GM19463 (cell line): ENCODE measurements around the gene CEACAM7.
"Not testable (repeated sequence)": the region's sequence is repeated elsewhere in the genome, so short reads cannot be mapped to it uniquely, and the experiment has no call there.

Experiments used
- ATAC-seq: cut with Tn5 transposase; IDR thresholded peaks from one replicate; pipeline ENCODE4 v1.9.1; 2021; ENCODE audit warnings: mild to moderate bottlenecking, moderate library complexity; ENCODE audit not compliant: unreplicated experiment

Gene CEACAM7

GRCh38 chr19:41657157-41657556 lies 30.9 kb downstream of the CEACAM7 start:
- ATAC-seq = no peak

DNA sequence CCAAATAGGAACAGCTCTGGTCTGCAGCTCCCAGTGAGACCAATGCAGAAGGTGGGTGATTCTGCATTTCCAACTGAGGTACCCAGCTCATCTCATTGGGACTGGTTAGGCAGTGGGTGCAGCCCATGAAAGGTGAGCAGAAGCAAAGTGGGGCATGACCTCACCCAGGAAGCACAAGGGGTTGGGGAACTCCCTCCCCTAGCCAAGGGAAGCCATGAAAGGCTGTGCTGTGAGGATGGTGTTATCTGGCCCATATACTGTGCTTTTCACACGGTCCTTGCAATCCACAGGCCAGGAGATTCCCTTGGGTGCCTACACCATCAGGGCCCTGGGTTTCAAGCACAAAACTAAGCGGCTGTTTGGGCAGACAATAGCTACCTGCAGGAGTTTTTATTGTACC lies 31.3 kb downstream of the CEACAM7 start:
- not testable (repeated sequence) for ATAC-seq

DNA sequence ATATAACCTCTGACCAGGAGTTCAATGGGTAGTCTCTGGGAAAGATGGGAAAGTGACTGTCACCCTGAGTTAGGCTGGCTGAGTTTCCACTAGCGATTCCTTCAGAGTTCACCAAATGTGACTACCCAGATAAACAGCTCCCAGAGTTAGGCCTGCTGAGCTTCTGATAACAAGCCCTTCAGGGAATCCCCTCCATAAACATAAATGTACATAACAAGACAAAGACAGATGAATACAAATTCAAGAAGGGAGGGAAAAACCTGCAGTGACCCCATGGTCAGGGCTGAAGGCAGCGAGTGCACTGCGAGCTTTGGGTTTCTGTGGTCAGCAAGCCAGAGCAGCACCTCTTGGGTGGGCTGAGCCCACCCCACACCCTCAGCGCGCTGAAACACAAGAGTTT lies 35.8 kb downstream of the CEACAM7 start:
- no peak for ATAC-seq

DNA sequence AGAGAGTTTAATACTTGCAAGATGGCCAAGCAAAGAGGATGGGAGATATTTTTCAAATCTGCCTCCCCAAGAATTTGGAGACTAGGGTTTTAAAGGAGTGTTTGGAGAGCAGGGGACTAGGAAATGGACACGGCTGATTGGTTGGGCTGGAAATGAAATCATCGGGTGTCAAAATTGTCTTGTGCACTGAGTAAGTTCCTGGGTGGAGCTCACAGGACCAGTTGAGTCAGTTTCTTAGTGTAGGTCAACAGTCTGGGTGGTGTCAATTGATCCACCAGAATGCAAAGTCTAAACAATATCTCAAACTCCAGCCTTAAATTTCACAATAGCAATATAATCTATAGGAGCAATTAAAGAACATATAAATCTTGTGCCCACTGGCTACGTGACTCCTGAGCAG lies 38.2 kb downstream of the CEACAM7 start:
- no peak for ATAC-seq

DNA sequence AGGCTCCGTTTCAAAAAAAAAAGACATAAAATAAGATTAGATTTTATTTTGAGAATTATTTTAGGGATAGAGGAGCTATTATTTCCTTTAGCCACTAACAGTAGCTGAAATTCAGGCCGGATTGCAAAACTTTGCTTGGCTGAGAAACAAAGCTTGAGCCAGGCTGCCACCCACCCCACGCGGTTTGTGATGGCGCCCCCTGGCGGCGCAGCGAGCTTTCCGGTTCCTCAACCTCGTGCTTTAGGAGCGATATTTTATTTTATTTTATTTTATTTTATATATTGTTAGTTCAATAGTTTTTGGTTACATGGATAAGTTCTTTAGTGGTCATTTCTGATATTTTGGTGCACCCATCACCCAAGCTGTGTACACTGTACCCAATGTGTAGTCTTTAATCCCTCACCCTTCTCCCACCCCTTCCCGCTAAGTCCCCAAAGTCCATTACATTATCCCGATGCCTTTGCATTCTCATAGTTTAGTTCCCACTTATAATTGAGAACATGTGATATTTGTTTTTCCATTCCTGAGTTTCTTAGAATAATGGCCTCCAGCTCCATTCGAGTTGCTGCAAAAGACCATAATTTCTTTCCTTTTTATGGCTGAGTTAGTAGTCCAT lies 41.4 kb downstream of the CEACAM7 start:
- no peak for ATAC-seq

DNA sequence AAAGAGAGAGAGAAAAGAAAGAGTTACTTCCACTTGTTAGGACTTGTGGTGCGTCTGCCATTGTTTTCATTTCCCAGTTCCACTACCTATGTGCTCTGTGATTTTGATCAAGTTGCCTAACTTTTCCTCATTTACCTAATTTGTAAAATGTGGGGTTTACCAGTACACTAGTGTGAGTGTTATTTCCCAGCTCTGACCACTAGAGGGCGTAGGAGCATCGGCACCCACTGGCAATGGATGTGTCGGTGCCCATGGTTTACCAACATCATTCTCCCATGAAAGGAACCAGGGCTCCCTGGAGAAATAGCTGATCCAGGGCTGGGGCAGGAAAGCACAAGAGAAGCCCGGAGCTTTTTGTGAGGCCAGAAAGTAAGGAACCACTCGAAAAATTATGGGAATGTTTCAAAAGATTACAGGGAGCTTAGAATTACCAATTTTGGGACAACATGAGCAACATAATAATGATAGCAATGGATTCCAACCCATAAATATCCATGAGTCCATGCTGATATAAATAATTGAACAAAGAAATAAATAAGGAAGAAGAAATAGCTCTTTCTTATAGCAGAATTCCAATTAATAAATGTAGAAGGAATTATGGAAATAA lies 46.1 kb downstream of the CEACAM7 start:
- no peak for ATAC-seq

DNA sequence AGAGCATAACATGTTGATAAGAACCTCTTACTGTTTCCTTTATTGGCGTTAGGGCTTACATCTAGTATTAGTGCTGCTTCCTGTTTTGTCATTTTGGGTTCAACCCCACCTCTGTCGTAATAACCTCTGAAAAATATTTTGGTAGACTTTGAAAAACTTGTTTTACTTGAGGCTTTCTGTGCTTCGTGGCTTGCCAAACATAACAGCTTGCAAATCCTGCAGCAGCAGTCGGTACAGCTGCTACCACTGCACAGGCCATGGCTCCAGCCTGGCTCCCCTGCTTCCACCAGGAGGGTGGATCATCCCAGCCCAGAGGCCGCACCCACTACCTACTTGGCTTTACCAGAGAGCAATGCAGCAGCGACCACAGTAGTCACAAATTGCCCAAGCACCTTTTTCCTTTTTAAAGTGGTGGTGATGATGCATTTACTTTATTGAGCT lies 49.4 kb downstream of the CEACAM7 start:
- ATAC-seq = no peak

DNA sequence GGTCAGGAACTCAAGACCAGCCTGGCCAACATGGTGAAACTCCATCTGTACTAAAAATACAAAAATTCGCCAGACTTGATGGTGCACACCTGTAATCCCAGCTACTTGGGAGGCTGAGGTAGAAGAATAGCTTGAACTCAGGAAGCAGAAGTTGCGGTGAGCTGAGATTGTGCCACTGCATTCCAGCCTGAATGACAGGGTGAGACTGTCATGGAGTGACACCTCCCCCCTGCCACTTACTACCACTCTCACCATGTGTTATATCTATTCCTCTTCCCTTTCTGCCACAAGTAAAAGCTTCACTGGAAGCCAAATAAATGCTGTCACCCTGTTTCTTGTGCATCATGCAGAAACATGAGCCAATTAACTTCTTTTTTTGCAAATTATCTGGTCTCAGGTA lies 50.6 kb downstream of the CEACAM7 start:
- ATAC-seq = no peak

- no peak for ATAC-seq
Measured at GRCh38 chr19:41627966-41628675, 59.9 kb downstream of the CEACAM7 start.

GRCh38 chr19:41626877-41627276 lies 61.2 kb downstream of the CEACAM7 start, which contains the start of gene CEACAM4:
CEACAM4 (minus strand) TSS chr19:41627074; CDS start chr19:41626963, 111 bp downstream.
- ATAC-seq = no peak

DNA sequence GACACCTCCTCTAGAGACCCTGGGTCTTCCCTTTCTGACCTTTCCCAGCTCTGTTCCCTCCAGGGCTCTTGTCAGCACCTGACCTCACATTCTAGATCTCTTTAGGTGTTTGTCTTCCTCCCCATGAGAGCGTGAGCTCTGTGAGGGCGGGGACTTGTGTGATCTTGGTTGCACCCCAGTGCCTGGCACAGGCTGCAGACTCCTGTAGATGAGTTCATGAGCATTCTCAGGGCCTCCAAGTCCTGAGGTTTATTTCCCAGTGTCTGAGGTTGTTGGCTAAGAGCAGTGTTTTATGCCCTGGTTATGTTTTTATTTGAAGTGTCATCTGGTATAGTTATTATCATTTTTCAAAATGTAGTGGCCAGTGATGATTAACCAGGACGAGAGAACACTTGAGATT lies 61.8 kb downstream of the CEACAM7 start:
- no peak for ATAC-seq

DNA sequence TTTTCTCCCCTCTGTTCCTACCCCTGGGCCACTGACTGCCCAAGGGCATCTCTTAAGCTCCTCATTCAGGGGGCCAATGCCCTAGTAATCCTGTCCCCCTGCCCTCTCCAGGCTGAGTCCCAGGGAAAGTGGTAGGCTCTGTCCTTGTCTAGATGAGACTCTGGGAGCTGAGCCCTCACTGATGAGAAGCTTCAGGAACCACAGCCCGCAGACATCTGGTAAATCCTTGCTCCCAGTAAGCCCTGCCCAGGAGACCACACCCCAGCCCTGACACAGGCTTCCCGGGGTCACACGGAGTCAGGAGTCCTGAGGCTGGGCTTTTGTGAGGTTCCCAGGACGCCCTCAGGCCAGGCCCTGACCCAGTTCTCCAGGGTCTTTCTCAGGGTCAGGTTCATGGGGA lies 63.1 kb downstream of the CEACAM7 start:
- no peak for ATAC-seq

DNA sequence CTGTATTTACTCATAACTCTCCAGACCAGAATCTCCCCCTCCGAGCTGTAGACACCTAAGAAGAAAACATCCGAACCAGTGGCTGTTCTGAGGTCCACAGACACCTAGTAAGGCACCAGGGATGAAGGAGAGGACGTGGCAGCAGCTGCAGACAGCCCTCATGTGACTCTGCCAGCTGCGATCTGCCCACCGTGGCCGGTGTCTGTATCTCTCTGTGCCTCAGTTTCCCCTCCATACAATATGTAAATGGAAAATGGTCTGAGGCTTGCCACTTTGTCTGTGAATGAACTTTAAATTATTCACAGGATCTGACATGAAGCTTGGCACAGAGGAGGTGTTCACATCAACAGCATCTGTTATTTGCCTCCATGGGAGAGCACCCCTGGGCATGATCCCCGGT lies 63.6 kb downstream of the CEACAM7 start:
- no peak for ATAC-seq

DNA sequence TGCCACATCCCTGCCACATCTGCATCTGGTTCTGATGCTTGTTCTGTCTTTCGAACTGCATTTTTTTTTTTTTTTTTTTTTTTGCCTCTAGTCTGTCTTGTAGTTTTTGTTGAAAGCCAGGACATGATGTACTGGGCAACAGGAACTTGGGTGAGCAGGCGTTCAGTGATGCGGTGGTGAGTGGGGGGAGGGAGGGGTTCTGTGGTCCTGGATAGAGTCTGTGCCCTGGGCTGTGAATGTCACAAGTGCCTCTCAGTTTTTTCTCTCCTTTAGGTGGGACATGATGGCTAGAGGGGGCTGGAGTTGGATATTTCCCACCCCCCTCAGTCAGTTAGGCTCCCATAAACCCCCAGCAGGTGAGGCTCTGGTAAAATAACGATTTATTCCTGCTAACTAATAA lies 64.7 kb downstream of the CEACAM7 start:
- no peak for ATAC-seq
